Neuron (in vitro differentiated cells): ENCODE results near the gene SLC4A8.

ENCODE experiments used
- H2AFZ ChIP-seq: one replicate; pipeline ENCODE4 v1.6.1; 2013; ENCODE audit warnings: low read depth, mild to moderate bottlenecking, inconsistent platforms, low read length, moderate library complexity
- H3K27me3 ChIP-seq: one replicate; pipeline ENCODE4 v1.6.1; 2013; ENCODE audit warnings: low read length; ENCODE audit not compliant: insufficient read depth
- H3K36me3 ChIP-seq: one replicate; pipeline ENCODE4 v1.6.1; 2013; ENCODE audit warnings: low read length; ENCODE audit not compliant: insufficient read depth
- H3K4me1 ChIP-seq: one replicate; pipeline ENCODE4 v1.6.1; 2013; ENCODE audit warnings: low read length; ENCODE audit not compliant: insufficient read depth
- H3K4me3 ChIP-seq: 2 replicates; pipeline ENCODE4 v1.5.1; 2013; ENCODE audit warnings: mild to moderate bottlenecking, low read length, moderate library complexity
- H3K9me3 ChIP-seq: one replicate; pipeline ENCODE4 v1.6.1; 2013; ENCODE audit warnings: low read length

The SLC4A8 gene

GRCh38 chr12:51401900-51402299 lies 22.7 kb upstream of the SLC4A8 start:
- H3K4me3 ChIP-seq: no peak overlapping the region

DNA sequence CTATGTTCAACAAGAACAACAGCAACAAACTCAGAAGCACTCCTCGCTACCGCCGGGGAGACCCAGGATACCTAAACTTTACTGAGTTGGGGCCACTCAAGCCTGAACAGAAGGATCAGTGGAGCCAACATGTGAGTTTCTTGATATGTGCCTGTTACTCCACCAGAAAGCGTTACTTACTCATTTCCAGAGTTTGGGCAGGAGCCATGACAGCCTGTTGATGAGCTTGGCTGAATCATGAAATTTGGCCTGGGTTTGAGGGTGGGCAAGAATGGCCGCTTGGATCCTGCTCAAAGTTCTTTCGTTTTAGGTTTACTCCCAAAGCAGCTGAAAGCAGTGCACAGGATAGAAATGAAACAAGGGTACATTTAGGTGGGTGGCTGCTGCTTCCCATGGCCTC lies 21.5 kb upstream of the SLC4A8 start:
- no peaks in the 10 kb centered on the region for H3K36me3 ChIP-seq
- no peaks in the 10 kb centered on the region for H3K9me3 ChIP-seq
- H3K4me3 ChIP-seq: no peak overlapping the region
- H2AFZ ChIP-seq: no peak overlapping the region
- peaks cover 20% of the 10 kb centered on the region for H3K27me3 ChIP-seq
- H3K4me1 ChIP-seq: no peaks in the 10 kb centered on the region

More at GRCh38 chr12:51401900-51402299, 22.7 kb upstream of the SLC4A8 start:
- no peaks in the 10 kb centered on the region for H3K36me3 ChIP-seq
- H2AFZ ChIP-seq: no peak overlapping the region
- no peaks in the 10 kb centered on the region for H3K4me1 ChIP-seq
- peaks cover 25% of the 10 kb centered on the region for H3K27me3 ChIP-seq
- no peaks in the 10 kb centered on the region for H3K9me3 ChIP-seq

- Histone ChIP-seq H3K36me3 (no peaks in the 10 kb centered on the region), H2AFZ (no peak overlapping the region), H3K9me3 (no peaks in the 10 kb centered on the region), H3K4me3 (no peak overlapping the region), H3K27me3 (peaks cover 20% of the 10 kb centered on the region), H3K4me1 (no peaks in the 10 kb centered on the region)
Observed at GRCh38 chr12:51403681-51404136, 20.9 kb upstream of the SLC4A8 start.

- H3K27me3 ChIP-seq: peaks cover 20% of the 10 kb centered on the region
- H3K4me3 ChIP-seq: no peak overlapping the region
- no peaks in the 10 kb centered on the region for H3K4me1 ChIP-seq
- H2AFZ ChIP-seq: no peak overlapping the region
- H3K9me3 ChIP-seq: no peaks in the 10 kb centered on the region
- no peaks in the 10 kb centered on the region for H3K36me3 ChIP-seq
Observed at GRCh38 chr12:51404627-51405026, 20.0 kb upstream of the SLC4A8 start.

DNA sequence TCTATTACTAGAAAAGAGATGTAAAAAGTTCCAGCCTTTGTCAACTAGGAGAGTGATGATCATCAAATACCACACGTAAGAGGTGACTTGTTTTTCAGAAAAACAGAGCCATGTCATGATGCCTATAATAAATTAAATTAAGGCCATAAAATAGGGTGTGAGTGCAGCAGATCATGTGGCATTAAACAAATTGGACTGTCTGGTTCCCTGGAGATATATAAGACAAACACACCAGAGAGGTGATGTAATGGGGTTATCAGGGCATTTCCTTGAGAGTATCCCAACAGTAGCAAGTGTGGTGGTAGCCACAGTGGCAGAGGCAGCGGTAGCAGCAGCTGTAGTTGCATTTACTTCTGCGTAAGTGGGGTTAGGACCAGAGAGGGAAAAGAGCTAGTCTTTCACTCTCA lies 18.8 kb upstream of the SLC4A8 start:
- no peaks in the 10 kb centered on the region for H3K9me3 ChIP-seq
- no peaks in the 10 kb centered on the region for H3K4me1 ChIP-seq
- H3K27me3 ChIP-seq: peaks cover 18% of the 10 kb centered on the region
- H3K36me3 ChIP-seq: no peaks in the 10 kb centered on the region
- H3K4me3 ChIP-seq: no peak overlapping the region
- no peak overlapping the region for H2AFZ ChIP-seq

GRCh38 chr12:51406290-51406689 lies 18.3 kb upstream of the SLC4A8 start:
- Histone ChIP-seq H3K27me3 (peaks cover 18% of the 10 kb centered on the region), H3K4me3 (no peak overlapping the region), H2AFZ (no peak overlapping the region), H3K36me3 (no peaks in the 10 kb centered on the region), H3K4me1 (no peaks in the 10 kb centered on the region), H3K9me3 (no peaks in the 10 kb centered on the region)

DNA sequence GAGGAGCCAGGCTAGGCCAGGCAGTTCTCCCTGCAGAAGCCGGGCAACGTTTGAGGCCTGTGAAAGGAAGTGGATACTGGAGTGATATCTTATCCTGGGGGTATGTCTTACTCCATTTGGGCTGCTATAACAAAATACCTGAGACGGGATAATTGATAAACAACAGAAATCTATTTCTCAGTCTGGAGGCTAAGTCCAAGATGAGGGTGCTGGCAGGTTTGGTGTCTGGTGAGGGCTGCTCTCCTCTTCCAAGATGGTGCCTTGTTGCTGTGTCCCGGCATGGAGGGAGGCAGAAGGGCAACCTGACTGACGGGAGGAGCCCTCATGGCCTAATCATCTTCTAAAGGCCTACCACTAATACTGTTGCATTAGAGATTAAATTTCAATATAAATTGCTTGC lies 17.8 kb upstream of the SLC4A8 start:
- no peaks in the 10 kb centered on the region for H3K36me3 ChIP-seq
- H3K4me1 ChIP-seq: no peaks in the 10 kb centered on the region
- H3K9me3 ChIP-seq: no peaks in the 10 kb centered on the region
- H3K4me3 ChIP-seq: no peak overlapping the region
- peaks cover 14% of the 10 kb centered on the region for H3K27me3 ChIP-seq
- no peak overlapping the region for H2AFZ ChIP-seq

GRCh38 chr12:51407604-51408003 lies 17.0 kb upstream of the SLC4A8 start:
- H3K9me3 ChIP-seq: no peaks in the 10 kb centered on the region
- peaks cover 14% of the 10 kb centered on the region for H3K27me3 ChIP-seq
- no peaks in the 10 kb centered on the region for H3K4me1 ChIP-seq
- no peaks in the 10 kb centered on the region for H3K36me3 ChIP-seq
- H3K4me3 ChIP-seq: no peak overlapping the region
- H2AFZ ChIP-seq: no peak overlapping the region

GRCh38 chr12:51409846-51410245 lies 14.8 kb upstream of the SLC4A8 start:
- H3K36me3 ChIP-seq: no peaks in the 10 kb centered on the region
- no peak overlapping the region for H2AFZ ChIP-seq
- no peak overlapping the region for H3K4me3 ChIP-seq
- H3K9me3 ChIP-seq: no peaks in the 10 kb centered on the region
- H3K4me1 ChIP-seq: no peaks in the 10 kb centered on the region
- H3K27me3 ChIP-seq: peaks cover 6% of the 10 kb centered on the region

DNA sequence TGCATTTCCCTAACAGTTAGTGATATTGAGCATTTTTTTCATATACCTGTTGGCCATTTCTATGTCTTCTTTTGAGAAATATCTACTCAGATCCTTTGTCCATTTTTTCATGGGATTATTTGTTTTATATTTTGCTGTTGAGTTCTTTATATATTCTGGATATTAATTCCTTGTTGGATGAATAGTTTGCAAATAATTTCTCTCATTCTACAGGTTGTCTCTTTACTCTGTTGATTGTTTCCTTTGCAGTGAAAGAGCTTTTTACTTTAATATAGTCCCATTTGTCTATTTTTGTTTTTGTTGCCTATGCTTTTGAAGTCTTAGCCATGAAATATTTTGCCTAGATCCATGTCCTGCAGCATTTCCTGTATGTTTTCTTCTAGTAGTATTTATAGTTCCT lies 11.5 kb upstream of the SLC4A8 start:
- Histone ChIP-seq H3K9me3 (no peaks in the 10 kb centered on the region), H3K4me1 (no peaks in the 10 kb centered on the region), H3K4me3 (no peak overlapping the region), H3K36me3 (no peaks in the 10 kb centered on the region), H2AFZ (no peak overlapping the region), H3K27me3 (no peaks in the 10 kb centered on the region)

GRCh38 chr12:51413791-51414190 lies 10.8 kb upstream of the SLC4A8 start:
- peaks cover 1% of the 10 kb centered on the region for H3K4me1 ChIP-seq
- H2AFZ ChIP-seq: no peak overlapping the region
- no peak overlapping the region for H3K4me3 ChIP-seq
- no peaks in the 10 kb centered on the region for H3K27me3 ChIP-seq
- H3K9me3 ChIP-seq: no peaks in the 10 kb centered on the region
- H3K36me3 ChIP-seq: no peaks in the 10 kb centered on the region

GRCh38 chr12:51415931-51416330 lies 8.7 kb upstream of the SLC4A8 start:
- no peaks in the 10 kb centered on the region for H3K9me3 ChIP-seq
- H3K27me3 ChIP-seq: no peaks in the 10 kb centered on the region
- H3K36me3 ChIP-seq: no peaks in the 10 kb centered on the region
- H3K4me3 ChIP-seq: no peak overlapping the region
- peaks cover 21% of the 10 kb centered on the region for H3K4me1 ChIP-seq
- H2AFZ ChIP-seq: no peak overlapping the region

- H3K4me3 ChIP-seq: no peak overlapping the region
- no peaks in the 10 kb centered on the region for H3K9me3 ChIP-seq
- H3K27me3 ChIP-seq: no peaks in the 10 kb centered on the region
- H3K36me3 ChIP-seq: no peaks in the 10 kb centered on the region
- H2AFZ ChIP-seq: no peak overlapping the region
- H3K4me1 ChIP-seq: peaks cover 23% of the 10 kb centered on the region
Observed at GRCh38 chr12:51417826-51418225, 6.8 kb upstream of the SLC4A8 start.

- no peaks in the 10 kb centered on the region for H3K27me3 ChIP-seq
- peaks cover 34% of the 10 kb centered on the region for H3K4me1 ChIP-seq
- peak overlapping the region; percentile 15 for H2AFZ ChIP-seq
- peak overlapping the region; percentile 20 for H3K4me3 ChIP-seq
- no peaks in the 10 kb centered on the region for H3K36me3 ChIP-seq
- H3K9me3 ChIP-seq: no peaks in the 10 kb centered on the region
Observed at GRCh38 chr12:51419425-51420193, 5.0 kb upstream of the SLC4A8 start.
